ENCODE measurements around the gene SULF2.

- TF ChIP-seq GATA2 (IDR thresholded peaks at IDR 0.05; ENCODE audit: low read depth, low read length) = no peak
- no peak for TF ChIP-seq GATA3 (IDR thresholded peaks at IDR 0.05; ENCODE audit: low read depth, low read length)
These were observed 110.6 kb downstream of the SULF2 start for GRCh38 chr20:47674686-47675085.

Data from SH-SY5Y (cell line).